ENCODE measurements around the gene FCER1G. TPM values are rescaled to one million over a fixed set of nuclear protein-coding genes. Genes with fewer than 3 reads are reported as not detected.

The FCER1G gene
- total RNA-seq, 1 experiment from 2014 or later, result 1.5 TPM

DNA sequence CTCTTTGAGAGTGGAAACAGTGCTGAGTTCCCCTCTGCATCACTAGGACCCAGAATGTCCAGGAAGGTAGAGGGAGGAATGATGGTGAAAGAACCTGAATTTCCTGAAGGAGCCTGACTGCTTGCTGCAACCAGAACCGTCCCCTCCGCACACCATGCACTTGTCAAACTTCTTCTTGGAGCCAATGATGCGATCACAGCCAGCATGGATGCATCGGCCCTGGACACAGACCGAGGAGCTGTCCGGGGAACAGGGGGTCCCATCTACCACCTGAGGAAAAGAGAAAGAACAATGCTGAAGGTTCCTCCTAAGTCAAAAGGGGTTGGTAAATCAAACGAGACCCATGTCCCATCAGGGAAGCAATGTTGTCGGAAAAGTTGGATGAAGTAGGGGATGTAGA lies 23.1 kb upstream of the FCER1G start:
- intact Hi-C loops (cut with micrococcal nuclease; ENCODE audit: unreplicated experiment), result loop anchor here (1.0 kb wide), 4 partner anchors 33 to 190 kb away; no protein-coding TSS in a partner anchor
- H3K4me1 ChIP-seq, result no peaks in the 10 kb centered on the region
- Mint-ChIP-seq H3K27ac (ENCODE audit: unreplicated experiment) (no peak overlapping the region), H3K4me1 (ENCODE audit: low read depth, unreplicated experiment) (peaks cover 6% of the 10 kb centered on the region), H3K36me3 (ENCODE audit: insufficient read depth, unreplicated experiment) (no peaks in the 10 kb centered on the region), H3K4me3 (ENCODE audit: unreplicated experiment) (no peak overlapping the region), H3K27me3 (ENCODE audit: insufficient read depth, unreplicated experiment) (no peaks in the 10 kb centered on the region), H3K9me3 (ENCODE audit: unreplicated experiment) (no peaks in the 10 kb centered on the region)
- POLR2A ChIA-PET, result interaction anchor here (1.3 kb wide), 1 partner anchor 10 kb away, joined by 16 read pairs; the partner anchor contains the start of gene NDUFS2
- no peak for DNase-seq
- H3K36me3 ChIP-seq (ENCODE audit: control insufficient read depth, insufficient read depth, low read length), result no peaks in the 10 kb centered on the region
- TF ChIP-seq, protein P1, sequence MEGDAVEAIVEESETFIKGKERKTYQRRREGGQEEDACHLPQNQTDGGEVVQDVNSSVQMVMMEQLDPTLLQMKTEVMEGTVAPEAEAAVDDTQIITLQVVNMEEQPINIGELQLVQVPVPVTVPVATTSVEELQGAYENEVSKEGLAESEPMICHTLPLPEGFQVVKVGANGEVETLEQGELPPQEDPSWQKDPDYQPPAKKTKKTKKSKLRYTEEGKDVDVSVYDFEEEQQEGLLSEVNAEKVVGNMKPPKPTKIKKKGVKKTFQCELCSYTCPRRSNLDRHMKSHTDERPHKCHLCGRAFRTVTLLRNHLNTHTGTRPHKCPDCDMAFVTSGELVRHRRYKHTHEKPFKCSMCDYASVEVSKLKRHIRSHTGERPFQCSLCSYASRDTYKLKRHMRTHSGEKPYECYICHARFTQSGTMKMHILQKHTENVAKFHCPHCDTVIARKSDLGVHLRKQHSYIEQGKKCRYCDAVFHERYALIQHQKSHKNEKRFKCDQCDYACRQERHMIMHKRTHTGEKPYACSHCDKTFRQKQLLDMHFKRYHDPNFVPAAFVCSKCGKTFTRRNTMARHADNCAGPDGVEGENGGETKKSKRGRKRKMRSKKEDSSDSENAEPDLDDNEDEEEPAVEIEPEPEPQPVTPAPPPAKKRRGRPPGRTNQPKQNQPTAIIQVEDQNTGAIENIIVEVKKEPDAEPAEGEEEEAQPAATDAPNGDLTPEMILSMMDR (IDR thresholded peaks at IDR 0.05; ENCODE audit: insufficient read depth in 1 of 2, low read depth in 1 of 2, low read length in 1 of 2, severe bottlenecking in 1 of 2, unreplicated experiment in 1 of 2), result no peak
- CTCF ChIA-PET, result interaction anchor here (1.0 to 2.9 kb wide), 3 partner anchors 26 to 190 kb away, joined by 3 to 12 read pairs (median 6); partner anchors contain the start of genes PPOX and TOMM40L
- BruUV-seq (replicated peaks), result no TSS peak
- no peak overlapping the region for H3K4me3 ChIP-seq (ENCODE audit: low read depth, low read length)
- no peaks in the 10 kb centered on the region for H3K27me3 ChIP-seq (replicated peaks; ENCODE audit: control insufficient read depth, insufficient read depth, low read length)
- H3K9me3 ChIP-seq, result no peaks in the 10 kb centered on the region

DNA sequence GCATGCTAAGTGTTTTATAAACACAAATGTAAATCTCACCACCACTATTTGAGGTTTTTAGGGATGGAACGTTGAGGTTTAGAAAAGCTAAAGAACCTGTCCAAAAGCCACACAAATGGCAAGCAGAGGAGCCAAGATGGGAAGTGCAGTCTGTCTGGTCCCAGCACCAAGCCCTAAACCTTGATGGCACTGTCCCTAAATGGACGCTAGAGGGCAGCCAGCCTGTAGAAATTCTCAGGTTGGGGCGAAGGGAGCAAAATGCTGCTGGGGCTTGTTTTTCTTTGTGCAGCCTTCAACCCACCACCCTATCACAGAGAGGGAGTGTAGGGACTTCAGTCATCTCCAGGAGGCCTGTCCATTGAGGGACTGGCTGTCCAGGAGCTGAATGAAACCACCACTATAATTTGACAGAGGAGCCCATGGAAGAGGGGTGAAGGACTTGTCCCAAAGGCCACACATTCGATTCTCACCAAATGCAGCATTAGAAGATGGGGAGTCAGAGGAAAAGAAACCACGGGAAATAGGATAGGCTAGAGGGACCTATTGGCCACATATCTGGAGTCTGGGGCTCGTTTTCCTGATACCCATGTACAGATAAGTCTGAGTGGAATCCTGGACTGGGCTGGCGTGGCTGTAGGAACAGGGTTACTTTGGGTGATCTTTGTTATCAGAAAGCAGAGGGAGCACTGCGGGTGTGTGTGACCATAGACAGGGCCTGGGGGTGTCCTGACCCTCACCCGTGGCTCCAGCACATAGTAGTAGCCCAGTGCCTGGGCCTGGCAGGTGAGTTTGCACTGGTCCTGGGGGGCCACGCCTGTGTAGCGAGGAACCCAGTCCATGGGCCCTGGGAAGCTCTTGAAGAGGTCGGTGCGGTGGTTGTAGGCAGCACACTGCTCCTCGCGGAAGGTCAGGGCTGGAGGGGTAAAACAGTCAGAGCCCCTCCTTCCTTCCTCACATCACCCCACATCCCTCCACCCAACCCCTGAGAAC lies 22.3 kb upstream of the FCER1G start:
- Histone ChIP-seq H3K36me3 (ENCODE audit: control insufficient read depth, insufficient read depth, low read length) (no peaks in the 10 kb centered on the region), H3K4me1 (no peaks in the 10 kb centered on the region), H3K9me3 (no peaks in the 10 kb centered on the region), H3K4me3 (ENCODE audit: low read depth, low read length) (no peak overlapping the region), H3K27me3 (replicated peaks; ENCODE audit: control insufficient read depth, insufficient read depth, low read length) (no peaks in the 10 kb centered on the region)
- BruUV-seq (replicated peaks), result no TSS peak
- Mint-ChIP-seq H3K4me3 (ENCODE audit: unreplicated experiment) (no peak overlapping the region), H3K36me3 (ENCODE audit: insufficient read depth, unreplicated experiment) (no peaks in the 10 kb centered on the region), H3K27ac (ENCODE audit: unreplicated experiment) (no peak overlapping the region), H3K9me3 (ENCODE audit: unreplicated experiment) (no peaks in the 10 kb centered on the region), H3K27me3 (ENCODE audit: insufficient read depth, unreplicated experiment) (no peaks in the 10 kb centered on the region), H3K4me1 (ENCODE audit: low read depth, unreplicated experiment) (peaks cover 6% of the 10 kb centered on the region)
- peak; percentile 71 to 76 for DNase-seq
- intact Hi-C loops (cut with micrococcal nuclease; ENCODE audit: unreplicated experiment), result loop anchor here (1.0 kb wide), 4 partner anchors 33 to 190 kb away; no protein-coding TSS in a partner anchor
- ChIA-PET POLR2A (no interaction called here), CTCF (interaction anchor here (0.7 to 2.9 kb wide), 4 partner anchors 27 to 190 kb away, joined by 3 to 12 read pairs (median 4); partner anchors contain the start of genes PPOX and TOMM40L)
- TF ChIP-seq, protein P1 (IDR thresholded peaks at IDR 0.05; ENCODE audit: insufficient read depth in 1 of 2, low read depth in 1 of 2, low read length in 1 of 2, severe bottlenecking in 1 of 2, unreplicated experiment in 1 of 2), result peak; percentile 80 to 94

DNA sequence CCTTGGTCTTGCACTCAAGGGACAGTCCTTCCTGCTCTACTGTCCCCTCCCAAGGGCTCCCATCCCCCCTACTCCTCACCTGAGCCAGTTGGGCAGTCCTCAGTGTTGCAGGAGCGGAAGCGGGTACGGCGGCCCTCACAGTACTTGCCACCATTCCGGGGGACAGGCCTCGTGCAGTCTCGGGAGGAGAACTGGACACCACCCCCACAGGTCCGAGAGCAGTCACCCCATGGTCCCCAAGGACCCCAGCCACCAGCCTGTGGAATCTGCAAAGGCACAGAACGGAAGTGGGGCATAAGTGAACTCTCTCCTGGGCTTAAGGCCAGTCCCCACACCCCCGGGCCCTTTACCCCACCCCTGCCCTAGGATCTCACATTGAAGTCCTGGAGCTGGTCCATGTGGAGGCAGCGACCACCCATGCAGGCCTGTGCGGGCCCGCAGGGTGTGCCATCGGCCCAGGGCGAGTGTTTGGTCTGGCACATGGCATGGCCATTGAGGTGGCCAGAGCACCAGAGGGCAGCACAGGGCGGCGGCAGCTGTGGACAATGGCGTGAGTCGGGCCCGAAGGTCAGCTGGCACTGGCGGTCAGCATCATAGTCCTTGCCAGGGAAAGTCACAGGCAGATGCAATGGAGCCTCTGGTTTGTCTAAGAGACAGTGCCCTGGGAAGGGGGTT lies 21.4 kb upstream of the FCER1G start:
- no peak overlapping the region for H3K4me3 Mint-ChIP-seq (ENCODE audit: unreplicated experiment)
- H3K4me1 Mint-ChIP-seq (ENCODE audit: low read depth, unreplicated experiment), result peaks cover 8% of the 10 kb centered on the region
- no peak overlapping the region for H3K4me3 ChIP-seq (ENCODE audit: low read depth, low read length)
- ChIA-PET CTCF (interaction anchor here (1.0 to 2.9 kb wide), 5 partner anchors 32 to 189 kb away, joined by 3 to 12 read pairs (median 4); partner anchors contain the start of gene TOMM40L), POLR2A (no interaction called here)
- intact Hi-C loops (cut with micrococcal nuclease; ENCODE audit: unreplicated experiment), result no loop called here
- H3K27ac Mint-ChIP-seq (ENCODE audit: unreplicated experiment), result no peak overlapping the region
- H3K9me3 ChIP-seq, result no peaks in the 10 kb centered on the region
- TF ChIP-seq, protein P1 (IDR thresholded peaks at IDR 0.05; ENCODE audit: insufficient read depth in 1 of 2, low read depth in 1 of 2, low read length in 1 of 2, severe bottlenecking in 1 of 2, unreplicated experiment in 1 of 2), result no peak
- H3K9me3 Mint-ChIP-seq (ENCODE audit: unreplicated experiment), result no peaks in the 10 kb centered on the region
- DNase-seq, result no peak
- H3K36me3 ChIP-seq (ENCODE audit: control insufficient read depth, insufficient read depth, low read length), result no peaks in the 10 kb centered on the region
- H3K4me1 ChIP-seq, result no peaks in the 10 kb centered on the region
- H3K27me3 Mint-ChIP-seq (ENCODE audit: insufficient read depth, unreplicated experiment), result no peaks in the 10 kb centered on the region
- no peaks in the 10 kb centered on the region for H3K36me3 Mint-ChIP-seq (ENCODE audit: insufficient read depth, unreplicated experiment)
- no TSS peak for BruUV-seq (replicated peaks)
- H3K27me3 ChIP-seq (replicated peaks; ENCODE audit: control insufficient read depth, insufficient read depth, low read length), result no peaks in the 10 kb centered on the region

Data from Caco-2 (cell line).